Superior temporal gyrus (tissue), 1 donor: ENCODE results near the gene CHKA.
A peak's percentile ranks its signal among the peaks of the same experiment; 100 is the strongest.

Experiments used
- DNase-seq: peaks from one replicate; pipeline ENCODE4 v3.0.0-alpha.2; 2016; ENCODE audit errors: extremely low spot score

Gene CHKA

DNA sequence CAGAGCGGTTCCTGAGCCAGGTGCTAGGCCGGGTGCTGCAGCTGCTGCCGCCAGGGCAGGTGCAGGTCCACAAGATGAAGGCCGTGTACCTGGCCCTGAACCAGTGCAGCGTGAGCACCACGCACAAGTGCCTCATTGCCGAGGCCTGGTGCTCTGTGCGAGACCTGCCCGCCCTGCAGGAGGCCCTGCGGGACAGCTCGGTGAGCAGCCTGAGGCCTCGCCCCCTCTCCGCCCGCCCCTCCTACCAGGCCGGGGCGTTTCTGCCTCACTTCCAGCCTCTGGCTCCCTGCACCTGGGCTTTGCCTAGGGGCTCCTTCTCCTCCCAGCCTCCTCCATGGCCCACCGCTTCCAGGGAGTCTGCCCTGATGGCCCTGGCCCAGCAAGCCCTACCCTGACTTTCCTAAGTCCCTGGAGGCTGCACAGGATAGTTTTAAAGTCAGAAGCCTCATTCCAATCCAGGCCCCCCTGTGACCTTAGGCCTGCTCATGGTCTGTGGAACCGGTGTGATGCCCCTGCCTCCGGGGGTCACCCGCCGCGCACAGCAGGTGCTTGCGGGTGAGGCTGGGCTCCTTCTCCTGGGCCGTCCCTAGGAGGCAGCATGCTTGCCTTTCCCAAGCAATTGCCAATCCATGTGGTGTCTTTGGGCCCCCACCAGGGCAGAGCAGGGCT is 76.9 kb downstream of the CHKA start:
- no peak for DNase-seq

DNA sequence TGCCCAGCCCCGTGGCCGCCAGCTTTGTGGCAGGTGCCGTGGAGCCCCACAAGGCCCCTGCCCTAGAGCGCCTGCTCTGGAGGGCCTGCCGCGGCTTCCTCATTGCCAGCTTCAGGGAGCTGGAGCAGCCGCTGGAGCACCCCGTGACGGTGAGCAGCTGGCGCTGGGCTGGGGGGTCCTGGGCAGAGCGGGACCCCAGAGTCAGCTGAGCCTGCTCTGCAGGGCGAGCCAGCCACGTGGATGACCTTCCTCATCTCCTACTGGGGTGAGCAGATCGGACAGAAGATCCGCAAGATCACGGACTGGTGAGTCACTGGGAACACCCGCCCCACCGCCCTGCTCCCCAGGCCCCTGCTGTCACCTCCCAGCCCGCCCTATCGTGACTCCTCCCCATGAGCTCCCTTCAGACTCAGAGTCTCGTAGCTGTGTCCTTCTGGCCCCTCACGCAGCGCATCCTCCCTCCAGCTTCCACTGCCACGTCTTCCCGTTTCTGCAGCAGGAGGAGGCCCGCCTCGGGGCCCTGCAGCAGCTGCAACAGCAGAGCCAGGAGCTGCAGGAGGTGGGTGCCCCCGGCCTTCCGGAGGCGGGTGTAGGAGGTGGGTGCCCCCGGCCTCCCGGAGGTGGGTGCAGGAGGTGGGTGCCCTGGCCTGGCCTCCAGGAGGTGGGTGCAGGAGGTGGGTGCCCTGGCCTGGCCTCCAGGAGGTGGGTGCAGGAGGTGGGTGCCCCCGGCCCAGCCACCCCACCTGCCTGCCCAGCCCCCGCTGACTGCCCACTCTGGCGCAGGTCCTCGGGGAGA is 77.6 kb downstream of the CHKA start:
- no peak for DNase-seq

DNA sequence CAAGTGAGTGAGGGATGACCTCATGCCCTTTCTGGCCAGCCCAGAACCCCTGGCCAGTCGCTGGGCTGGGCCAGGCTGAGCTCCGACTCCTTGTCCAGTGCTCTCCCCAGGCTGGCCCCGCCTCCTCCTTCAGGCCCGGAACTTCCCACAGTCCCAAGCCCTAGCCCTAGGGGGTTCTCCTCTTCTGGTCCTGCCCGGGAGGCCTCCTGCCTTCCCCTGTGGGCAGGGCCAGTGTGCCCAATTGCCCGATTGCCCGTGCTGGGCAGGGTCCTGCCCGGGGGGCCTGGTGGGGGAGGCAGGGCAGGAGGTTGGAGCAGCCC is 78.2 kb downstream of the CHKA start:
- DNase-seq, result no peak

DNA sequence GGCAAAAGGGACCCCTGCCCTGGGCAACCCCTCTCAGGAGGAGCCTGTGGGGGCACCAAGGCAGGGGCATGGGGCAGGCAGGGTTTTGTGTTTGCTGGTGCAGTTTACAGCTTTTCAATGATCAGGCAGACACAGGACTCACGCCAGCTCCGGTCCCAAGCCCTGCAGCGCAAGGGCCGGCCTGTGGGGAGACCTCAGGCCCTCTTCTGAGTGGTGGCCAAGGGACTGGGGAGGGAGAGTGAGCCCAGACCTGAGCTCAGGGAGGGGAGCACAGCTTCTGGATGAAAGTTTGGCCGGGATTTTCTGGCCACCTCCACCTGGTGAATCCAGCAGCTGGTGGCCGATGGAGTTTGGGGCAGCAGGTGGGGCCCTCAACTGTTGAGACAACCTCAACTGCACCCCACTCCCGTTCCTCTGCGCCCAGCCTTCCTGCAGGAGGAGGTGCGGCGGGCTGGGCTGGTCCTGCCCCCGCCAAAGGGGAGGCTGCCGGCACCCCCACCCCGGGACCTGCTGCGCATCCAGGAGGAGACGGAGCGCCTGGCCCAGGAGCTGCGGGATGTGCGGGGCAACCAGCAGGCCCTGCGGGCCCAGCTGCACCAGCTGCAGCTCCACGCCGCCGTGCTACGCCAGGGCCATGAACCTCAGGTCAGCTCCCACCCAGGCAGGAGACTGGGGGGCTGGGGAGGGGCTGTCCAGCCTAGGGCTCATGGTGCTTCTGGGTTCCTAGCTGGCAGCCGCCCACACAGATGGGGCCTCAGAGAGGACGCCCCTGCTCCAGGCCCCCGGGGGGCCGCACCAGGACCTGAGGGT is 78.8 kb downstream of the CHKA start:
- DNase-seq, result no peak

DNA sequence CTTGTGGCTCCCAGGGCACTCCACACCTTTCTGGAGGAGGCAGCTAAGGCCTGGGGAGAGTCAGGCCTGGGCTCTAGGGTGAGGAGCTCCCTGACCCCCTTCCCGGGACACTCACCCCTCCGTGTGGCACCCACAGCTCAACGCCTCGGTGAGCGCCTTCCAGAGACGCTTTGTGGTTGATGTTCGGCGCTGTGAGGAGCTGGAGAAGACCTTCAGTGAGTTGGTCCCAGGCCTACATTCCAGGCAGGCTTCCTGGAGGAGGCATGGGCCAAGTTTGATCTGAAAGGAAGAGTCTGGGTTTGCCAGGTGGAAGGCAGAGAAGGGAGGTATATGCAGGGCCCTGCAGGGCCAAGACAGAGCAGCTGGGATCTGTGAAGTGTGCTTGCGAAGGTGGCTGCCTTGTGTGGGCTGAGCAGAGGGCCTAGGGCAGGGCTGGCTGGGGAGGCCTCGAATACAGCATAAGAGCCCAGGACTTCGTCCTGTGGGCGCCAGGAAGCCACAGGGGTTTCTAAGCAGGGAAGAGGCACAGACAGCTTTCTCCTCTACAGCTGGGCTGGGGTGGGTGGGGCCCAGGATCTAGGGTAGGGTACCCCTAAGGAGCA is 79.5 kb downstream of the CHKA start:
- DNase-seq, result no peak

DNA sequence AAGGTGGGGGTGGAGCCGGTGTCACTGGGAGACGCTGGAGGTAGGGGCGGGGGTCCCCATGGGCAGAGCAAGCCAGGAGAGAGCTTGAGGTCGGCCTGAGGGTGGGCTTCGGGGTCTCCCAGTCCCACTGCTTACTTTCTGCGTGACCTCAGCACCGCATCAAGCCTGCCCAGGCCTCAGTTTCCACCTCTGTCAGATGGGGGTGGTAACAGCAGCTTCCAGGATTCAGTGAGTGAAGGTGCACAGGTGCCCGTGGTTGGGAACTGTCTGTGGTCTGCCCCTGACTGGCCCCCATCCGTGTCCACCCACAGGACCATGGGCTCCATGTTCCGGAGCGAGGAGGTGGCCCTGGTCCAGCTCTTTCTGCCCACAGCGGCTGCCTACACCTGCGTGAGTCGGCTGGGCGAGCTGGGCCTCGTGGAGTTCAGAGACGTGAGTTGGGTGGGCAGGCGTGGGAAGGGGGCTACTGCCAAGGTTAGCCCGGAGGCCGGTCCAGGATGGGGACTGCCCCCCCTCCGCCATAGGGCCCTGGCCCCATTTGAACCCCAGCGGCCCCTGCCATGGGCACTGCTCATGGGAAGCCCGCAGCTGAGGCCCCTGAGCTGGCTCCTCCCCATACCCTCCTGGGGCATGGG is 80.1 kb downstream of the CHKA start:
- DNase-seq, result no peak

DNA sequence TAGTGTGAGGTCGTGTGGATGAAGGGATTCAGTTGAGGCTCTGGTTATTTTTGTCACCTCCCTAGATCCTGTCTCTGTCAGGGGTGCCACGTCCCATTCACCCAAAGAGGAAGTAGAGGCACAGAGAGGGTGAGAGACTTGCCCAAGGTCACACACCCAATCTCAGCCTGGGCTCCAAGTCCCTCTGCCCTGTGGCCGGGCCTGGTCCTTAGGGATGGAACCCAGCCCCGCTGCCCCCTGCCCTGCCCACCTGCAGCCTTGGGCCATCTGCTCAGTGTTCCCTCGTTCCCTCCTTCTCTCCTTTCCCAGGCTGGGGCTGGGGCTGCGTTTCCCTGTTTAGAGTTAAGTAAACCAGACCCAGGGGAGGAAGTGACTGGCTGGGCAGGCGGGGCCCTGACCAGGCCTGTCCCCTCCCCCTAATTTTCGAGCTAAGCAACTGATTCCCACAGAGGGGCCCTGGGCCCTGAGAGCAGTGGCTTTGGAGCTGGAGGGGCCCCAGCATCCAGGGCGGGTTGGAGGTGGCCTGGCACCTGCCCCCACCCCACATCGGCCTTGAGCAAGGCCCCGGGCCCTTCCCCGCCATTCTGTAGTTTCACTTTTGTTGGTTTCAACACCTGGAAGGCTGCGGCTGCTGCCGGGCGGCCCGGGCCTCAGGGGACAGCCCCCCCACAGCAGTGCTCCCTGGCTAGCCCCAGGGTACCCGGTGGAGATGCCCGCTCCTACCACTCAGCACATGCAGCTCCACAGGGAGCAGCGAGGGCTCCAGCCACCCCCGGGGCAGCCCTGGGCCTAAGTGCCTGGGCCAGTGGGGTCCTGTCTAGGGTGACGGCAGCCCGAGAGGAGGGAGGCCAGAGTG is 80.9 kb downstream of the CHKA start:
- DNase-seq, result no peak

DNA sequence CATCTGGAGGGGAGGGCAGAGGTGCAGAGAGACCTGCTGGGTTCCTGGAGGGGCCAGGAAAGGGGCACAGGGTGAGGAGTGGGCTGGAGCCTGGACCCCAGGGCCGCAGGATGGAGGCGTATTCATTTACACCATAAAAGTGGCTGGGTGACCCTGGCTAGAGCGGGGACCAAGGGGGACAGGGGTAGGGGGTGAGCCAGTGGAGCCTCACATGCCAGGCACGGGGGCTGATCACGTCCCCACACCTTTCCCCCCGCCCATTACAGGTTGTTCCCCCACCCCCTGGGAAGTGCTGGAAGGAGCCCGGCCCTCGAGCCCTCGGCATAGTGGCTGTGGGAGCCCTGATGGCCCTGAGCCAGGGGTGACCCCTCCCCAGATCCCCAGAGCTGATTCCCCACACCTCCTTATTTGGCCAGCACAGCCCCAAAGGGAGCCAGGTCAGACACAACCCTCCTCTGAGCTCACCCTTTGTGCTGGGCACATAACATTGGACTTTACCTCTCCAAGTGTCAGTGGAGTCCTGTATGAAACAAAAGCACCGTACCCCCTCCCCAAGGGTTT is 81.6 kb downstream of the CHKA start:
- no peak for DNase-seq

DNA sequence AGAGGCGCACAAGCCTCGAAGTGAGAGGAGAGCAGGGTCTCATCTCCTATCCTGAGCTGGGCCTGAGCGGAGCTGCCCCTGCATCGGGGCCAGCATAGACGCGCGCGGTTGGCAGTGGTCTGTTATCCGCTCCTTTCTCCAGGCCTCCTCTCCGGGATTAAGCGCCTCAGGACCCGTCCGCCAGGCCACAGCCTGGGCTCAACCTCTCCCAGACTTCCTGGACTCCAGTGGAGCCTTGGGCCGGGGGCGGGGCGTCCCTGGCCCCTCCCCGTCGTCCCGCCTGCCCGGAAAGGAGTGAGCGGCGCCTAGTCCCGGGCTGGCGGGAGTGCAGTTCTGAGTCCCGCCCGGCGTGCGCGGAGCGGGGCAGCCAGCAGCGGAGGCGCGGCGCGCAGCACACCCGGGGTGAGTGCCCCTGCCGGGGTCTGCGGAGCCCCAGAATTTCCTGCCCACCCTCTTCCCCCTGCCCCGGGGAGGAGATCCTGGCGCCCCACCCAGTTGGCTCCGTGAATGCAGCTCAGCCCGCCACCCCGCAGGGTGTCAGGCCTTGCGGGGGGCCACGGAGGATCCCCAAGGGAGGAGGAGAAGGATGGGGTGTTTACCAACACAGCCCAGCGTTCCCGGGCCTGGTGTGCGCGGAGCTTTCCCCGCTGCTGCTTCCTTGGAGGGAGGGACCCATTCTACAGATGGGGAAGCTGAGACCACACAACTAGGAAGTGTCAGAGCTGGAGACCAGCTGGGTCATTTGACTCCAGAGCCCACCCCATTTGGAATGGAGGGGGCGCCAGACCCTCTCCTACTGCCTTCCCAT is 82.3 kb downstream of the CHKA start, which contains the start of gene TCIRG1:
TSS of gene TCIRG1 (plus strand) at position 308 of the 808 bp plus-strand sequence. CDS start 2,247 bp downstream, outside the sequence.
- peak; percentile 21 for DNase-seq

DNA sequence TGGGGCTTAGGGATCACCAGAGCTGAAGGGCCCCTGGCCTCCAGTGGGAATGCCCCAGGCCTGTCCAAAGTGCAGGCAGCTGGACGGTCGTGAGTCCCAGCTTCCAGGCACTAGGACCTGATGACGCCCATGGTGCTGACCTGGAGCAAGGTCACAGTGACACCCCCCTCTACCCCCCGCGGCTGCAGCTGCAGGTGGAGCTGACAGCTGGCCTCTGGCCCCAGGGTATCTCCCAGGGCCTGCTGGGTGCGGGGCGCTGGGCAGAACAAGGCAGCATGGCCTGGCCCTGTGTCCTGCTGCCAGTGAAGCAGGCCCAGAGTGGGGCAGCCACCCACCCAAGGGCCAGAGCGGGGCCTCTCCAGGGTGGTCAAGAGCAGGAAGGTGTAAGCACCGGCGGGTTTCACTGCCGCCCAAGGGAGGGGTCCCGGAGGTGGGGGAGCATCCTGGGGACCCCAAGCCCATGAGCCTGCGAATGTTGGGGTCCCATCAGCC is 82.9 kb downstream of the CHKA start:
- no peak for DNase-seq

DNA sequence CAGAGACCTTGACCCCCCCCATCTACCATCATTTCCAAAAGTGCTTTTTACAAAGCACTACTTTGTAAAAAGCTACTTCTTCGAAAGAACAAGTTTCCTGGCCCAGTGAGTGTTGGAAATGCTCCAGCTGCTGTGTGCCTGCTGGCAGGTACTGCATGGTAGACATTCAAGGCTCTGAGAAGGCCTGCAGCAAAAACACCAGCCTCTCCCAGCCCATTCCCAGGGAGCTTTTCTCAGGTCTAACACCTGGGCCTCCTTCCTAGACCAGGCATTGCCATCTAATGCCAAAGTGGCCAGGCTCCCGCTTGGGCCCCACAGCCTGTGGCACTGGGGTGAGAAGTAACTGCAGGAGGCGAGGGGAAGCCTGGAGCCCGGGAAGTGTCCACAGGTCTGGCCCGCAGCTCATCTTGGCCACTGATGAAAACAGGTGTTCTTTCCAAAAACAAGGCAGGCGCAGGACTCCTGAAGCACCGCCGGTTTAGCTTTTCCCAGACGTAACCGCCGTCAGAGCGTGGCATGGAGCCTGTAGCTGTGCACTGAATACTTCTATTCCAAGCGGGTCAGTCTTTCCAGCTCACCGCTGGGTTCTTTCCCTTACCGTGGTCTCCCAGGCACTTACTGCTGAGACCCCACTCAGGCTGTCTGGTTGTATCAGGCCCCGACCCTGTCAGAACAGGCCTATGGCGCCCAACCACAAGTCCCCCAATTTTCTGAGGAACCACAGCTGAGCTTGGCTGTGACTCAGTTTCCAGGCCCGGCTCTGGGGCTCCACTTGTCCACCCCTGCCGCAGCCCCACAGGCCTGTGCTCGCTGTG is 83.6 kb downstream of the CHKA start:
- DNase-seq, result no peak

DNA sequence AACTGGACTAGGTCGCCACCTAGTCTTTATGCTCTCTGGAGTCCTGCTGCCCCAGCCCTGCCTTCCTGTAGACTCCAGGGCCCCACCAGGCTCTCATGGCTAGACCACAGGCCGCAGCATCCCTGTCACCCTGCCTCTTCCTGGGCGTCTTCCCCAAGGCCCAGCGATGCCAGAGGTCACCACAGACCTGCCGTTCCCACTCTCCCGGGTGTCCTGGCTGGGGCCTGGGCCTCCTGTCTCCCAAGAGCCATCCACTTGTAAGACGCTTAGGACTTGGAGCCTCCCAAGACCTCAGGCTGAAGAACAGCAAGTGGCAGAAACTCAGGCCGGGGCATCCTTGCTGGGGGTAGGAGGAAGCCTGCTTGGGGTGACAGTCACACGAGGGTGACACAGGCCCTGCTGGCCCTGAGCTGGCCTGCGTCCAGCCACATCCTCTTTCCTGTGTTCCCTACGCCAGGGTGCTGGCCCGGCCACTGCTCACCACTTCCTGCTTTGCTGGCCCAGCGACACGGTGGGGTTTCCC is 84.4 kb downstream of the CHKA start:
- DNase-seq, result no peak

DNA sequence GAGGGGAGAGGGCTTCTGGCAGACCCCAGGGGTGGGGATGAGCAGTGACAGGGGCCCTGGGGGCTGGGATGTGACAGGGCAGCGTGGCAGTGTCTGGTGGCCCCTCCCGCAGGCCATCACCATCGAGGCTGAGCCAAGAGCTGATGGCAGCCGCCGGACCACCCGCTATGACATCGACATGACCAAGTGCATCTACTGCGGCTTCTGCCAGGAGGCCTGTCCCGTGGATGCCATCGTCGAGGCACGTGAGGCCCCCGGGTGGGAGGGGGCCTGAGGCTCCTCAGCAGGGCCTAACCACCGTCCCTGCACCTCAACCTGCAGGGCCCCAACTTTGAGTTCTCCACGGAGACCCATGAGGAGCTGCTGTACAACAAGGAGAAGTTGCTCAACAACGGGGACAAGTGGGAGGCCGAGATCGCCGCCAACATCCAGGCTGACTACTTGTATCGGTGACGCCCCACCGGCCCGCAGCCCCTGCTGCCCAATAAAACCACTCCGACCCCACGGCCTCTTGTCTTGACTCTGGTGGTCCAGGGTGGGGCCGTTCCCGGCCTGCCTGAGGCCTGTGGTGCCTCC is 85.0 kb downstream of the CHKA start:
- DNase-seq, result no peak

DNA sequence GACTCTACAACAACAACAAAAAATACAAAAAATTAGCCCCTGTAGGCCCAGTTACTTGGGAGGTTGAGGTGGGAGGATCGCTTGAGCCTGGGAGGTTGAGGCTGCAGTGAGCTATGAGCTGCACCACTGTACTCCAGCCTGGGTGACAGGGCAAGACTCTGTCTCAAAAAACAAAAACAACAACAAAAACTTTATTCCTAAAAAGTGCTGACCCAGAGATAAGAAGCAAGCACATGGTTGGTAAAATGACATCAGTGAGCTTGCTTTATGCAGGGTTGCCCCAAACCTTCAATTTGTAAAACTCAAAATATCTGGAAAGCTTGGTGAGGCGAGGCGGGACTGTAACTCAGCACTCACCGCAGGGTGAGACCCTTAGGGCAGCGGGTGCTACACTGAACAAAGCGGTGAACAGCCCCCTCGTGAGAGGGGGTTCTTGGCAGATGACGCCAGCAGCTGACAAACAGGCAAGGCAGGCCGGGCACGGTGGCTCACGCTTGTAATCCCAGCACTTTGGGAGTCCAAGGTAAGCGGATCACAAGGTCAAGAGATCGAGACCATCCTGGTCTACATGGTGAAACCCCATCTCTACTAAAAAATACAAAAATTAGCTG is 85.8 kb downstream of the CHKA start:
- no peak for DNase-seq

DNA sequence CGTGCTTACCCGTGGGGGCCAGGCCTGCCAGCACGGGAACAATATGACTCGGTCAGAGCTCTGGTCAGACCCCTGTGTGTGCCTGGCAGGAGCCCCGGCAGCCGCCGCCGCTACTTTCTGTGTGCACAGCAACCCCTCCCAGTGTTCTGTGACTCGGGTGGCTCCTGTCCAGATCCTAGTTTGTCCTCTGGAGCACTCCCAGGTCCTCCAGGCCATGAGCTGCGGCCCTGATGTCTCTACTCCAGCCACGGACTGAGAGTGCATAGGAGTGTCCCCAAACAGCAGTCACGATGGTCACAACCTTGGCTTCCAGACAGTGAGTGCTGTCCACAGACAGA is 87.5 kb downstream of the CHKA start:
- no peak for DNase-seq

DNA sequence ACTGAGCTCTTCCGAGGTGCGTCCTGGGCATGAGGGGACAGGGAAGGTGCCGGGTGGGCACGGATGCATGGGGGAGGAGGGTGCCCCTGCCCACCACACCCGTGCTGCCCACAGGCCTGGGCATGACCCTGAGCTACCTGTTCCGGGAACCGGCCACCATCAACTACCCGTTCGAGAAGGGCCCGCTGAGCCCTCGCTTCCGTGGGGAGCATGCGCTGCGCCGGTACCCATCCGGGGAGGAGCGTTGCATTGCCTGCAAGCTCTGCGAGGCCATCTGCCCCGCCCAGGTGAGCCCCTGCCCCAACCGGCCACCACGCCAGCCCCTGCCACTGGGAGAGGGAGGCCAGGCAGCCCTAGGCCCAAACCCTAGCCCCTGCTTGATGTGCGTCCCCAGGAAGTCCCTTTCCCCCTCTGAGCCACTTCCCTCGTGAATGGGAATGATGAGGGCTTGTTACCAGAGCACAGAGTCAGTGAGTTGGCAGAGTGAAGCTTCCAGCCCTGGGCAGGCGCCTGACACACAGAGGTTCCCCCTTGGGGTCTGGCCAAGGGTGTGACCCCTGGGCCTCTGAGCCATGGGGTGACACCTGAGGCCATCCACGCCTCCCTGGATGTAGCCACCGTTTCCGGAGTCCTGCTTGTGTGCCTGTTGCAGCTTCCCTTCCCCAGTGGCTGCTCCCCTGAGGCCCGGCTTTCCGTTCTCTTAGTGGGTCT is 88.0 kb downstream of the CHKA start:
- DNase-seq, result no peak

DNA sequence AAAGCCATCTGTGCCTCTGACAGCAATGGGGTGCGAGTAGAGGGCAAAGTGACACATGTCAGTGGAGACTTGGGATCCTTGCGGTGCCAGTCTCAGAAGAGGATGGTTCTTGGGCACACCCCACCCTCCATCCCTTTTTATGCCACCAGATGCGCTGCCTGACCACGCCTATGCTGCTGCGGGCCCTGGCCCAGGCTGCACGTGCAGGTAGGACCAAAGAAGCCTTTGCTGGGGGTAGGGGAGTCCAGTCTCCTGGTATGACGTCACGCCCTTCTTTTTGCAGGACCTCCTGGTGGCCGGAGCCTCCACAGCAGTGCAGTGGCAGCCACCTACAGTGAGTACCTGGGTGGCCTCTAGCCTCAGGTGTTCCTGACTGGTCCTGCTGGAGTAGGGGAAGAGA is 89.2 kb downstream of the CHKA start:
- DNase-seq, result no peak
